ENCODE measurements around the gene SEC24D.
A peak's percentile ranks its signal among the peaks of the same experiment; 100 is the strongest.

Gene SEC24D

DNA sequence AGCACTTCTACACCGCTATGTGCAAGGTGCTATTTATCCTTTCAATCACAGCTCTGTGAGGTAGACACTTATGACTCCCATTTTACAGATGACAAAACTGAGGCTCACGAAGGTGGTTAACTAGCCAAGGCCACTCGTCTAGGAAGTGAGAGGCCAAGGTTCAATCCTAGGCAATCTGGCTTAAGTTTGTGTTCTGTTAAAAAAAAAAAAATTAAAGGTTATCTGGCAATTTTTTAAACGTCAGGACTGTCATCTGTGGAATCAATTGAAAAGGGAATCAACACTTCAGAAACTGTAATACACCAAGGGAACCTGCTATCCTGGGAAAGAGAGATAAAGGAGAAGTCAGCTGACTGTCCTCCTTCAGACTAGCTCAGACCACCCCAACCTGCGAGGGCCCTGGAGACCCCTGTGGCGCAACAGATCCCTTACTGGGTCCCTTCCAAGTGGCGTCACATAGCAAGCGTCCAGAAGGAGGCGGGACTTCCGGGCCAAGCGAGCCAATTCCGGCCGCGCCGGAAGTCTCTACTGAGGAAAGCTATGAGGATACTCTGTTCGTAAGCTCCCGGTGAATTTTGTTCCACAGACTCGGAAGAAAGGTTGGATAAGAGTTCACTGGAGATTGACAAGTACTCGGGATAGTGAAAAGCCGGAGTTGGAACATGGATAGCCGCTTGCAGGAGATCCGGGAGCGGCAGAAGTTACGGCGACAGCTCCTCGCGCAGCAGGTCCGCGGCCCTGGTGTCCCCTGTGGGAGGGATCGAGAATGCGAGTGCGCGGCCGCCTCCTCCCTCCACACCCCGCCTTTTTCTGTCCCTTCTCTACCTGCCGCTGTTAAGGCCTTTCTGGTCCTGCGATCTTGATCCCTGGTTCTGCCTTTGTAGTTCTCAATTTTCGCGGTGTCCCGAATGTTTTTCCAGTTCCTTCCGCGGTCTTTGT, 150.8 kb downstream of the SEC24D start, which contains the start of gene METTL14:
METTL14 (plus strand) TSS at position 520 of the 939 bp plus-strand sequence; CDS start at position 663, 143 bp downstream.
- peak; percentile 81 for DNase-seq

DNA sequence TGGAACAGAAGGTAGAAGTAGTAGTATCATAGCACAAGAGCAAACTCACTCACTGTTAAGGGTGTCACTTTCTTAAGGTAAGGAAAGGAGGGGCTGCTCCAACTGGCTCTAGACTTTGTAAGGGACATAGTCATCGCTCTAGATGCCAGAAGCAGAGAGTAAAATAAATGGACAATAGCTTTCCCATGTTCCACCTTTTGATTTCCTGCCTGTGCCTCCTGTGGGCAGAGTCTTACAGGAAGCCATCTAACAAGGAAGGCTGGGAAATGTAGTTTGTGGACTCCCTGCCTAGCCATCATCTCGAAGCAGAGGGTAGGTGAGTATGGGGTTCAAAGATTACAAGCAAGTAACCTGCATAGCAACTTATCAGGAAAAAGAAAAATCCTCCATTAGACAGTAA, 152.4 kb downstream of the SEC24D start:
- DNase-seq: peak; percentile 13

DNA sequence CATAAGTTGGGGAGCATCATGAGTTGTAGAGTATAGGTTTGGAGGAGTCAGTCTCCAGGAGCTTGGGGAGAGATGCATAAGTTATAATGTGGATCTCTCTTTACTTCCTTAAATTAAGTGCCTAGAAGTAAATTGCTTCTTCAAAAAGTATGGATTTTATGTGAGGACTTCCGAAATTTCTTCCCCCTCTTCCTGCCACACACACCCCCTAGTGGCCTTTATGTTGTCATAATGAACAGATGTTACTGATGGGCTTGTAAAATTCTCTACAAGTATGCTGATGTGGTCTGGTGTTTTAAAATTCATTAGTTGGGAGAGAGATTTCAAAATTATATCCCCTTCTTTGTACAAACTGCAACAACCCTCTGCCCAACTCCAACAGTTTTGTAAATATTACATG, 153.0 kb downstream of the SEC24D start:
- peak; percentile 13 for DNase-seq

DNA sequence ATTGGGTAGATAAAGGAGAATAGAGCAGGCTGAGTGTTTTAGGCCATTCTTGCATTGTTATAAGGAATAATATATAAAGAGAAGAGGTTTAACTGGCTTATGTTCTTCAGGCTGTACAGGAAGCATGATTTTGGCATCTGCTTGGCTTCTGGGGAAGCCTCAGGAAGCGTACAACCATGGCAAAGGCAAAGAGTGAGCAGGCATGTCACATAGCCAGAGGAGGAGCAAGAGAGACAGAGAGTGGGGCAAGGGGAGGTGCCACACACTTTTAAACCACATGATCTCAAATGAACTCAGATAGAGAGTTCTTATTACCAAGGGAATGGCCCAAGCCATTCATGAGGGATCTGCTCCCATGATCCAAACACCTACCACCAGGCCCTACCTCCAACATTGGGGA, 155.1 kb downstream of the SEC24D start:
- DNase-seq: no peak

DNA sequence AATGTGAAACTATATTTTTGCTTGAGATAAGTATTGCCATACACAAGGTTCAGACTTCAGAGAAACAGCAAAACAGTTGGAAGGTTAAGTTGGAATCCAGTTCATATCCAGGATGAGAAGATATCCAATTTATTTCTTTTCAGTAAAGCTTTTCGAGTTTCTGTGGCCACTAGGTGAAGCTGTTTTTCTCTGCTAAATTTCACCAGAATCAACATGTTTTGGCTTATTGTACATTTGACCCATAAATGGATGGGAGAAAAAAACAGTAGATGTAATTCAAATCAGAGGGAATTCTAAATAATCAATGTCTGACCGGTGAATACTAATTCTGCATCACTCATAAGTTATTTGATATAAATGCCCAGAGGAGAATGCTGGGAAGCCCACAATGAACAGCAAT, 159.8 kb downstream of the SEC24D start:
- DNase-seq: no peak
